WTC11 (cell line): ENCODE data around the gene CLP1. TPM values are rescaled to one million over a fixed set of nuclear protein-coding genes. Genes with fewer than 3 reads are reported as not detected.

Experiments used
- ATAC-seq: fragments of 200-7000 bp; cut with Tn5 transposase; 2 replicates; pipeline ENCODE4 v1.10.0; 2021; ENCODE audit warnings: mild to moderate bottlenecking, moderate library complexity
- CTCF ChIA-PET: fragments of 300-600 bp; sonication (Branson Sonifier 250); formaldehyde crosslinking; loops from one replicate; lab custom pipeline; 2021; ENCODE audit warnings: antibody characterized with exemption; lab: Charles Lee
- POLR2A ChIA-PET: fragments of 350-600 bp; sonication (Branson Sonifier 250); formaldehyde crosslinking; loops from one replicate; lab custom pipeline; 2021; ENCODE audit warnings: antibody characterized with exemption; lab: Charles Lee
- DNase-seq: peaks from one replicate; pipeline ENCODE4 v3.0.0; 2021; ENCODE audit warnings: low spot score
- H3K27ac Mint-ChIP-seq: 2 replicates; pipeline ENCODE4 v1.8.0; 2021; ENCODE audit warnings: mixed read lengths
- H3K27me3 Mint-ChIP-seq: 2 replicates; pipeline ENCODE4 v1.8.0; 2021; ENCODE audit warnings: low read depth, mild to moderate bottlenecking, moderate library complexity, mixed read lengths
- H3K36me3 Mint-ChIP-seq: 2 replicates; pipeline ENCODE4 v1.8.0; 2021; ENCODE audit warnings: mixed read lengths
- H3K4me1 Mint-ChIP-seq: 2 replicates; pipeline ENCODE4 v1.8.0; 2022; ENCODE audit warnings: mixed read lengths
- H3K4me3 Mint-ChIP-seq: 2 replicates; pipeline ENCODE4 v1.8.0; 2021; ENCODE audit warnings: mild to moderate bottlenecking, moderate library complexity, mixed read lengths
- H3K9me3 Mint-ChIP-seq: 2 replicates; pipeline ENCODE4 v1.8.0; 2021; ENCODE audit warnings: mixed read lengths
- CREB1 ChIP-seq: sonication (generic); formaldehyde crosslinking; IDR thresholded peaks from 2 replicates; pipeline ENCODE4 v1.8.0; 2023; ENCODE audit warnings: mild to moderate bottlenecking, missing genetic modification reagents
- EMX1 ChIP-seq: fragments of 250-450 bp; sonication (Bioruptor Pico); IDR thresholded peaks from 2 replicates; pipeline ENCODE4 v1.8.0; 2021; ENCODE audit warnings: mild to moderate bottlenecking
- ESRRA ChIP-seq: sonication (generic); formaldehyde crosslinking; IDR thresholded peaks from 2 replicates; pipeline ENCODE4 v1.8.1; 2022; ENCODE audit warnings: mild to moderate bottlenecking, missing genetic modification reagents, borderline replicate concordance
- GRHL2 ChIP-seq: fragments of 250-450 bp; sonication (Bioruptor Pico); IDR thresholded peaks from 2 replicates; pipeline ENCODE4 v1.8.0; 2022; ENCODE audit warnings: mild to moderate bottlenecking, moderate library complexity; ENCODE audit not compliant: insufficient replicate concordance, severe bottlenecking
- NR2C2 ChIP-seq: sonication (generic); formaldehyde crosslinking; IDR thresholded peaks from 2 replicates; pipeline ENCODE4 v1.8.0; 2022; ENCODE audit warnings: mild to moderate bottlenecking, missing genetic modification reagents
- PRRX2 ChIP-seq: fragments of 250-450 bp; sonication (Bioruptor Pico); IDR thresholded peaks from 2 replicates; pipeline ENCODE4 v1.8.0; 2021; ENCODE audit warnings: mild to moderate bottlenecking
- SP1 ChIP-seq: sonication (generic); formaldehyde crosslinking; conservative IDR thresholded peaks from 2 replicates; pipeline ENCODE4 v1.8.1; 2022; ENCODE audit warnings: missing genetic modification reagents
- TCF7 ChIP-seq: sonication (generic); formaldehyde crosslinking; IDR thresholded peaks from 2 replicates; pipeline ENCODE4 v1.8.0; 2022; ENCODE audit warnings: mild to moderate bottlenecking, low read depth, missing genetic modification reagents, moderate library complexity
- TEAD1 ChIP-seq: sonication (generic); formaldehyde crosslinking; IDR thresholded peaks from 2 replicates; pipeline ENCODE4 v1.8.0; 2022; ENCODE audit warnings: mild to moderate bottlenecking, missing genetic modification reagents
- TEAD4 ChIP-seq: sonication (generic); formaldehyde crosslinking; IDR thresholded peaks from 2 replicates; pipeline ENCODE4 v1.8.0; 2022; ENCODE audit warnings: mild to moderate bottlenecking, missing genetic modification reagents
- TP53 ChIP-seq: sonication (generic); formaldehyde crosslinking; IDR thresholded peaks from 2 replicates; pipeline ENCODE4 v1.8.1; 2023; ENCODE audit warnings: mild to moderate bottlenecking, missing genetic modification reagents
- ZNF317 ChIP-seq: sonication (generic); formaldehyde crosslinking; IDR thresholded peaks from 2 replicates; pipeline ENCODE4 v1.8.1; 2023; ENCODE audit warnings: low read depth, mild to moderate bottlenecking, moderate library complexity, missing genetic modification reagents, borderline replicate concordance
- ZNF416 ChIP-seq: fragments of 250-450 bp; sonication (Bioruptor Pico); IDR thresholded peaks from 2 replicates; pipeline ENCODE4 v1.9.0; 2021; ENCODE audit warnings: mild to moderate bottlenecking, inconsistent platforms
- total RNA-seq: library from RNA; stranded (reverse); gene quantifications from 3 replicates; pipeline ENCODE4 v1.2.3, GENCODE V29; 2021
- TF ChIP-seq, protein P1 (sequence below): fragments of 250-450 bp; sonication (Bioruptor Pico); IDR thresholded peaks from 2 replicates; pipeline ENCODE4 v1.8.0; 2021; ENCODE audit warnings: mild to moderate bottlenecking
- TF ChIP-seq, protein P2 (sequence below): fragments of 250-450 bp; sonication (Bioruptor Pico); conservative IDR thresholded peaks from 2 replicates; pipeline ENCODE4 v1.9.0; 2021; ENCODE audit warnings: mild to moderate bottlenecking
- TF ChIP-seq, protein P3 (sequence below): fragments of 250-450 bp; sonication (Bioruptor Pico); IDR thresholded peaks from 2 replicates; pipeline ENCODE4 v1.9.0; 2021; ENCODE audit warnings: mild to moderate bottlenecking
- TF ChIP-seq, protein P4 (sequence below): sonication (generic); formaldehyde crosslinking; IDR thresholded peaks from 2 replicates; pipeline ENCODE4 v1.8.0; 2022; ENCODE audit warnings: mild to moderate bottlenecking, missing genetic modification reagents
- TF ChIP-seq, protein P5 (sequence below): fragments of 250-450 bp; sonication (Bioruptor Pico); IDR thresholded peaks from 2 replicates; pipeline ENCODE4 v1.9.0; 2021; ENCODE audit warnings: mild to moderate bottlenecking

CLP1 gene
- total RNA-seq, 1 experiment from 2014 or later, result 26.3 TPM

DNA sequence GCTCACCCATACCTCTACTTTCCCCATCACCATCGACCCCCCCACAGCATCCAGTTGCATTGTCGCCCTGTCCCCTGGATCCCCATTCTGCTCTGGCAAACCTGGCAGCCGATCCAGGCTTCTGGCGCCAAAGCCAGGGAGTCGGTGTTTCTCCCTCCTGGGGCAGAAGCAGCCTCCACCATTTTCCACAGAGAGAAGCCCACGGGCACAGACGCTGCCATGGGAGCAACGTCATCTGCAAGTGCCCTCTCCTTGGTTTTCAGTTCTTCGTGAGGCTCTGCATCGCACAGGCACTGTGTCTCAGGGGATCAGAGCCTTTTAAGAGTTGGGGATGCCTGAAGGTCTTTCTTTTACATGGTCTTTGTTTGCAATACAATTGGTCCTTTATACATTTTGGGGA is 10.2 kb upstream of the CLP1 start:
- Mint-ChIP-seq H3K4me1 (peaks cover 87% of the 10 kb centered on the region), H3K9me3 (no peaks in the 10 kb centered on the region), H3K27ac (peak overlapping the region; percentile 93; the same call in 1 of the 2 replicates), H3K27me3 (peaks cover 37% of the 10 kb centered on the region), H3K36me3 (peaks cover 13% of the 10 kb centered on the region), H3K4me3 (peak overlapping the region; percentile 80)
- peak; percentile 34 for DNase-seq
- CTCF ChIA-PET, result interaction anchor here (0.7 to 4.0 kb wide), 8 partner anchors 8 to 216 kb away, joined by 3 to 51 read pairs (median 4); partner anchors contain the start of gene UBE2L6
- peak; percentile 1 for ATAC-seq
- POLR2A ChIA-PET, result interaction anchor here (0.8 to 4.2 kb wide), 14 partner anchors 7 to 154 kb away, joined by 3 to 47 read pairs (median 5); partner anchors contain the start of genes SERPING1, TIMM10 and UBE2L6
- TF ChIP-seq TCF7 (CRISPR knock-in tag) (no peak), TEAD4 (0 out of 2 replicates have a peak, but pooled peaks have one; percentile 28), EMX1 (CRISPR knock-in tag) (0 out of 2 replicates have a peak, but pooled peaks have one; percentile 13), ZNF317 (CRISPR knock-in tag) (no peak), ESRRA (CRISPR knock-in tag) (0 out of 2 replicates have a peak, but pooled peaks have one; percentile 30), TP53 (no peak), NR2C2 (CRISPR knock-in tag) (no peak), CREB1 (peak; percentile 78; the same call in 1 of the 2 replicates), TEAD1 (CRISPR knock-in tag) (peak; percentile 16; the same call in 1 of the 2 replicates), SP1 (CRISPR knock-in tag) (no peak), GRHL2 (CRISPR knock-in tag) (no peak)
- TF ChIP-seq, protein P1, sequence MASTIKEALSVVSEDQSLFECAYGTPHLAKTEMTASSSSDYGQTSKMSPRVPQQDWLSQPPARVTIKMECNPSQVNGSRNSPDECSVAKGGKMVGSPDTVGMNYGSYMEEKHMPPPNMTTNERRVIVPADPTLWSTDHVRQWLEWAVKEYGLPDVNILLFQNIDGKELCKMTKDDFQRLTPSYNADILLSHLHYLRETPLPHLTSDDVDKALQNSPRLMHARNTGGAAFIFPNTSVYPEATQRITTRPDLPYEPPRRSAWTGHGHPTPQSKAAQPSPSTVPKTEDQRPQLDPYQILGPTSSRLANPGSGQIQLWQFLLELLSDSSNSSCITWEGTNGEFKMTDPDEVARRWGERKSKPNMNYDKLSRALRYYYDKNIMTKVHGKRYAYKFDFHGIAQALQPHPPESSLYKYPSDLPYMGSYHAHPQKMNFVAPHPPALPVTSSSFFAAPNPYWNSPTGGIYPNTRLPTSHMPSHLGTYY (CRISPR knock-in tag), result peak; percentile 60; the same call in 1 of the 2 replicates
- TF ChIP-seq, protein P2, sequence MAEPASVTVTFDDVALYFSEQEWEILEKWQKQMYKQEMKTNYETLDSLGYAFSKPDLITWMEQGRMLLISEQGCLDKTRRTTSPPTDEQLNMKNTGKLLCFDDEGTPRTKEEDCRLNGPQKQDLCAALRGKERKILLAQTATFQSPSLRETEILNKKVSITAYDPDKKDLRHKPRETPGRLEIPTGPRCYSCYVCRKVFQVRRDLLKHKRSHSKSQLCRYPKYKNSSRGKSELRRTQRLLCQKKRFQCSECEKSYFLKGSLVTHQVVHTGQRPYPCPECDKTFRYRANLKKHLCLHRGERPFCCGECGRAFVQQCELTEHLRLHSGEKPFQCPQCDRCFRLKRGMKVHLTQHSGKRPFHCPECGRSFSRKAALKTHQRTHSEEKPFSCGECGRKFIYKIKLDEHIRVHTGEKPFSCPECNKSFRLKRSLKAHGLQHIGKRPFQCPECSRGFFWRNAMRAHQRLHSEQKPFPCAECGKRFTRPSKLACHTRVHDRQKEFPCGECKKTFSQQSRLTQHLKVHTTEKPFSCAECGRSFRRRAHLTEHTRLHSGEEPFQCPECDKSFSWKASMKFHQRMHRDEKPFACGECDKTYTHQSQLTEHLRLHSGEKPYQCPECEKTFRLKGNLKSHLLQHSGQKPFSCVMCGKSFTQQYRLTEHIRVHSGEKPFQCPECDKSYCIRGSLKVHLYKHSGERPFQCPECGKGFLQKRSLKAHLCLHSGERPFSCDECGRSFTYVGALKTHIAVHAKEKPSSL, result no peak
- TF ChIP-seq, protein P3, sequence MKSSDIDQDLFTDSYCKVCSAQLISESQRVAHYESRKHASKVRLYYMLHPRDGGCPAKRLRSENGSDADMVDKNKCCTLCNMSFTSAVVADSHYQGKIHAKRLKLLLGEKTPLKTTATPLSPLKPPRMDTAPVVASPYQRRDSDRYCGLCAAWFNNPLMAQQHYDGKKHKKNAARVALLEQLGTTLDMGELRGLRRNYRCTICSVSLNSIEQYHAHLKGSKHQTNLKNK, result peak; percentile 54
- TF ChIP-seq, protein P4, sequence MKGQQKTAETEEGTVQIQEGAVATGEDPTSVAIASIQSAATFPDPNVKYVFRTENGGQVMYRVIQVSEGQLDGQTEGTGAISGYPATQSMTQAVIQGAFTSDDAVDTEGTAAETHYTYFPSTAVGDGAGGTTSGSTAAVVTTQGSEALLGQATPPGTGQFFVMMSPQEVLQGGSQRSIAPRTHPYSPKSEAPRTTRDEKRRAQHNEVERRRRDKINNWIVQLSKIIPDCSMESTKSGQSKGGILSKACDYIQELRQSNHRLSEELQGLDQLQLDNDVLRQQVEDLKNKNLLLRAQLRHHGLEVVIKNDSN (CRISPR knock-in tag), result peak; percentile 36; the same call in 1 of the 2 replicates

DNA sequence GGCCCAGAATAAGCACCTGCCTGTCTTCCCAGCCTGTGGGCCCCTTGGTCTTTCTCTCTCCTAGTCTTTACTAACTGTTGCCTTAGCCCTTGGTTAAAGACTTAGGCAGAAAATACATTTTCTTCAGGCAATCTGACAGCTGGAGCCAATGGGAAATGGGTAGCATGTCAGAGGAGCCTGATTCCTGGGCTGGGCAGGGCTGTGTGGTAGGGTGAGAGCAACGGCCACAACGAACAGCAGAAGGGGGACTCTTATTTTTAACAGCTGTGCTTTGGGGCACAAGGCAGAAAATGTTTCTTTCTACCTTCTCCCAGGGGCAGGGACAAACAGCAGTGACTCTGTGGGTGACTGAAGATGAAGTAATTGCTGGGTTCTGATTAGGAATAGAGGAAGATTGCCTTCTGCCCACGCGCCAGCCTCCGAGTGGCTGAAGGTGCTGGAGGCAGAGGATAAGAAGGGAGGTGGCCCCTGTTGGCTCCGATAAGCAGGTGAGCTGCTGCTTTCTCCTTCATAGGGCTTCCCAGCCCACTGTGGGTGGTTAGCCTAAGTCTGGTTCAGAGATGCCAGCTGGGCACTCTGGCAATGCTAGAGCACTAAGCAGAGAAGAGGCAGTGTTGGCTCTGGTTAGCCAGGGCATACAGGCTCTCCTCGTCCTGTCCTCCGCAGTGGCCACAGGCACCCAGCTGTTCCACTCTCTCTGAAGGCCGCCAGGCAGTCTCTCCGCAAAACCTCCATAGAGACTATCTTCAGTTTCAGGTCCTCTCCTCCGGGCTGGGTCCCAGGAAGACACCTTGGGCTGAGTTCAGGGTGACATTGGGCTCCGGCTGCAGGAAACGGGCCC is 9.4 kb upstream of the CLP1 start:
- Mint-ChIP-seq H3K27me3 (peaks cover 45% of the 10 kb centered on the region), H3K9me3 (no peaks in the 10 kb centered on the region), H3K27ac (0 out of 2 replicates have a peak overlapping the region, but pooled peaks have one; percentile 93), H3K4me3 (peak overlapping the region; percentile 80), H3K4me1 (peaks cover 85% of the 10 kb centered on the region), H3K36me3 (peaks cover 7% of the 10 kb centered on the region)
- no peak for DNase-seq
- POLR2A ChIA-PET, result interaction anchor here (0.7 to 4.2 kb wide), 8 partner anchors 8 to 148 kb away, joined by 3 to 47 read pairs (median 3); partner anchors contain the start of genes SELENOH and UBE2L6
- CTCF ChIA-PET, result interaction anchor here (0.8 to 2.8 kb wide), 4 partner anchors 9 to 155 kb away, joined by 3 to 17 read pairs (median 4); partner anchors contain the start of gene UBE2L6
- peak; percentile 1; the same call in 1 of the 2 replicates for ATAC-seq
- TF ChIP-seq, protein P5, sequence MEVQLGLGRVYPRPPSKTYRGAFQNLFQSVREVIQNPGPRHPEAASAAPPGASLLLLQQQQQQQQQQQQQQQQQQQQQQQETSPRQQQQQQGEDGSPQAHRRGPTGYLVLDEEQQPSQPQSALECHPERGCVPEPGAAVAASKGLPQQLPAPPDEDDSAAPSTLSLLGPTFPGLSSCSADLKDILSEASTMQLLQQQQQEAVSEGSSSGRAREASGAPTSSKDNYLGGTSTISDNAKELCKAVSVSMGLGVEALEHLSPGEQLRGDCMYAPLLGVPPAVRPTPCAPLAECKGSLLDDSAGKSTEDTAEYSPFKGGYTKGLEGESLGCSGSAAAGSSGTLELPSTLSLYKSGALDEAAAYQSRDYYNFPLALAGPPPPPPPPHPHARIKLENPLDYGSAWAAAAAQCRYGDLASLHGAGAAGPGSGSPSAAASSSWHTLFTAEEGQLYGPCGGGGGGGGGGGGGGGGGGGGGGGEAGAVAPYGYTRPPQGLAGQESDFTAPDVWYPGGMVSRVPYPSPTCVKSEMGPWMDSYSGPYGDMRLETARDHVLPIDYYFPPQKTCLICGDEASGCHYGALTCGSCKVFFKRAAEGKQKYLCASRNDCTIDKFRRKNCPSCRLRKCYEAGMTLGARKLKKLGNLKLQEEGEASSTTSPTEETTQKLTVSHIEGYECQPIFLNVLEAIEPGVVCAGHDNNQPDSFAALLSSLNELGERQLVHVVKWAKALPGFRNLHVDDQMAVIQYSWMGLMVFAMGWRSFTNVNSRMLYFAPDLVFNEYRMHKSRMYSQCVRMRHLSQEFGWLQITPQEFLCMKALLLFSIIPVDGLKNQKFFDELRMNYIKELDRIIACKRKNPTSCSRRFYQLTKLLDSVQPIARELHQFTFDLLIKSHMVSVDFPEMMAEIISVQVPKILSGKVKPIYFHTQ (CRISPR knock-in tag), result peak; percentile 35; the same call in 1 of the 2 replicates
- TF ChIP-seq, protein P4 (CRISPR knock-in tag), result peak; percentile 31; the same call in 1 of the 2 replicates
- 0 out of 2 replicates have a peak, but pooled peaks have one; percentile 70 for TF ChIP-seq ZNF416 (CRISPR knock-in tag)
- peak; percentile 47; the same call in 1 of the 2 replicates for TF ChIP-seq PRRX2 (CRISPR knock-in tag)
- no peak for TF ChIP-seq TP53
- TF ChIP-seq, protein P2, result peak; percentile 76; the same call in 1 of the 2 replicates
- TF ChIP-seq, protein P3, result peak; percentile 20
